Neural progenitor cell (in vitro differentiated cells): ENCODE measurements around the gene FBXL15.

Experiments used
- EZH2 ChIP-seq: fragments of 200-600 bp; sonication (generic); IDR thresholded peaks from 2 replicates; pipeline ENCODE4 v1.6.1; 2017; ENCODE audit warnings: antibody characterized with exemption, mild to moderate bottlenecking, moderate library complexity
- EZH2phosphoT487 ChIP-seq: fragments of 200-600 bp; sonication (generic); IDR thresholded peaks from 2 replicates; pipeline ENCODE4 v1.6.1; 2017; ENCODE audit warnings: antibody characterized with exemption
- TF ChIP-seq, protein P1 (sequence below): fragments of 200-600 bp; sonication (generic); IDR thresholded peaks from 2 replicates; pipeline ENCODE4 v1.5.1; 2017; ENCODE audit warnings: antibody characterized with exemption, mild to moderate bottlenecking

DNA sequence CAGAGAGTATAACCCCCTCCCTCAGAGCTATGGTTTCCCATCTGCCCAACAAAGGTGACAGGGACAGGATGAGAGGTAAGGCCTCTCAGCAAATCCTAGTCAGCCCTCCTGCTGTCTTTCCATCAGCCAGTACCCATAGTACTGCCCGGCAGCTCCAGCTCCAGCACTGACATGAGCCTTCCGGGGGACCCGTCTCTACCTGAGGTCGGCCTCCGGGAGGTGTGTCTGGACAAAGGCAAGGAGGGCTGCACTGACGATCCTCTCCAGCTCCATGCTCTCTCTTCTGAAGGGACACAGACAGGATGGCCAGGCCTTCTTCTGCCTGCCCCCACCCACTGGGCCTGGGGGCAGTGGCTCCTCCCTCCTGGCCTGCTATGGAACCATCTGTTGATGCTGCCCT, 4.3 kb downstream of the FBXL15 start:
- TF ChIP-seq, protein P1, sequence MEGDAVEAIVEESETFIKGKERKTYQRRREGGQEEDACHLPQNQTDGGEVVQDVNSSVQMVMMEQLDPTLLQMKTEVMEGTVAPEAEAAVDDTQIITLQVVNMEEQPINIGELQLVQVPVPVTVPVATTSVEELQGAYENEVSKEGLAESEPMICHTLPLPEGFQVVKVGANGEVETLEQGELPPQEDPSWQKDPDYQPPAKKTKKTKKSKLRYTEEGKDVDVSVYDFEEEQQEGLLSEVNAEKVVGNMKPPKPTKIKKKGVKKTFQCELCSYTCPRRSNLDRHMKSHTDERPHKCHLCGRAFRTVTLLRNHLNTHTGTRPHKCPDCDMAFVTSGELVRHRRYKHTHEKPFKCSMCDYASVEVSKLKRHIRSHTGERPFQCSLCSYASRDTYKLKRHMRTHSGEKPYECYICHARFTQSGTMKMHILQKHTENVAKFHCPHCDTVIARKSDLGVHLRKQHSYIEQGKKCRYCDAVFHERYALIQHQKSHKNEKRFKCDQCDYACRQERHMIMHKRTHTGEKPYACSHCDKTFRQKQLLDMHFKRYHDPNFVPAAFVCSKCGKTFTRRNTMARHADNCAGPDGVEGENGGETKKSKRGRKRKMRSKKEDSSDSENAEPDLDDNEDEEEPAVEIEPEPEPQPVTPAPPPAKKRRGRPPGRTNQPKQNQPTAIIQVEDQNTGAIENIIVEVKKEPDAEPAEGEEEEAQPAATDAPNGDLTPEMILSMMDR: no peak
- TF ChIP-seq EZH2 (no peak), EZH2phosphoT487 (no peak)
